ENCODE measurements around the gene MAPKAP1.

DNA sequence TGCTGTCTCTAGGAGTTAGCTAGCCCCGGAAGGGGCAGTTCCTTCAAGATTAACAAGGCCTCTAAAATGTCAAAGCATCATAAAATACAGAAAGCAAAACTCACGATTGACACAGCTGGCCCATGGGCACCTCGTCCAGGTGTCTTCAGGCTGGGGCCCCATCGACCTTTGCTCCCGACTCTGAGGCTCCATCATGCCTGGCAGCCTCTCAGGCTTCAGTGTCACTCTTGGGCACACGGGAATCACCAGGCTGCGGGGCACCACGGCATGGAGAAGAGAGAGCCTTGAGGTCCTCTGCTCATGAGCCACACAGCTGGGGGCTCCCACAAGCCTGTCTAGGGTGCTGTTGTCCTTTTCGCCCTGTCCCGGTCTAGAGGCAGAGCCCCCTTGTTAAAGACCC is 284.2 kb downstream of the MAPKAP1 start:
- TF ChIP-seq CTCF (IDR thresholded peaks at IDR 0.05; ENCODE audit: insufficient read depth, low read length, poor library complexity, severe bottlenecking) (no peak), EZH2phosphoT487 (conservative IDR thresholded peaks at IDR 0.05; ENCODE audit: low read length) (no peak)
